CD8-positive, alpha-beta memory T cell (primary cell): ENCODE data around the gene ATP6V0E2. TPM values are rescaled to one million over a fixed set of nuclear protein-coding genes. Genes with fewer than 3 reads are reported as not detected.

Experiments
- CTCF ChIA-PET: fragments of 350-600 bp; sonication (Branson Sonifier 250); formaldehyde crosslinking; loops from one replicate; lab custom pipeline; 2021; ENCODE audit warnings: antibody characterized with exemption; lab: Charles Lee
- POLR2A ChIA-PET: fragments of 350-600 bp; sonication (Branson Sonifier 250); formaldehyde crosslinking; loops from one replicate; lab custom pipeline; 2021; ENCODE audit warnings: antibody characterized with exemption; lab: Charles Lee
- DNase-seq, 5 donors: peaks; one replicate each; pipeline versions ENCODE4 v3.0.0 to v3.0.0-alpha.2; 2020 to 2022; ENCODE audit warnings: mixed read lengths in 1 of 5
- H3K27ac ChIP-seq: one replicate; pipeline ENCODE4 v1.7.0; 2013; ENCODE audit warnings: low read depth, mild to moderate bottlenecking, low read length, moderate library complexity
- H3K27me3 ChIP-seq: 2 replicates; pipeline ENCODE4 v1.7.0; 2013; ENCODE audit warnings: low read length, mild to moderate bottlenecking; ENCODE audit not compliant: insufficient read depth, poor library complexity, severe bottlenecking
- H3K36me3 ChIP-seq: 2 replicates; pipeline ENCODE4 v1.7.0; 2013; ENCODE audit warnings: mild to moderate bottlenecking, low read length, moderate library complexity; ENCODE audit not compliant: insufficient read depth
- H3K4me1 ChIP-seq: 2 replicates; pipeline ENCODE4 v1.7.0; 2013; ENCODE audit warnings: mild to moderate bottlenecking, low read length, moderate library complexity; ENCODE audit not compliant: insufficient read depth
- H3K4me3 ChIP-seq: 2 replicates; pipeline ENCODE4 v1.7.0; 2013; ENCODE audit warnings: mild to moderate bottlenecking, low read length
- H3K9me3 ChIP-seq: 2 replicates; pipeline ENCODE4 v1.7.0; 2013; ENCODE audit warnings: mild to moderate bottlenecking, low read length
- H3K27ac Mint-ChIP-seq, 8 donors: one replicate each; pipeline ENCODE4 v1.8.0; 2020 to 2021; ENCODE audit warnings: mixed read lengths in 8 of 8, mild to moderate bottlenecking in 6 of 8, inconsistent platforms in 3 of 8, moderate library complexity in 3 of 8
- H3K27me3 Mint-ChIP-seq, 2 donors: one replicate each; pipeline ENCODE4 v1.8.0; 2020 to 2021; ENCODE audit warnings: mixed read lengths in 2 of 2, mild to moderate bottlenecking in 1 of 2, moderate library complexity in 1 of 2
- H3K36me3 Mint-ChIP-seq, 3 donors: one replicate each; pipeline ENCODE4 v1.8.0; 2020 to 2021; ENCODE audit warnings: mixed read lengths in 3 of 3, inconsistent platforms in 1 of 3, mild to moderate bottlenecking in 1 of 3
- H3K4me1 Mint-ChIP-seq, 3 donors: one replicate each; pipeline ENCODE4 v1.8.0; 2020 to 2021; ENCODE audit warnings: mixed read lengths in 3 of 3, inconsistent platforms in 1 of 3, mild to moderate bottlenecking in 1 of 3
- H3K4me3 Mint-ChIP-seq, 7 donors: one replicate each; pipeline ENCODE4 v1.8.0; 2020 to 2021; ENCODE audit warnings: mixed read lengths in 7 of 7, mild to moderate bottlenecking in 6 of 7, moderate library complexity in 4 of 7, inconsistent platforms in 2 of 7
- H3K9me3 Mint-ChIP-seq, 5 donors: one replicate each; pipeline ENCODE4 v1.8.0; 2020 to 2022; ENCODE audit warnings: mixed read lengths in 5 of 5, mild to moderate bottlenecking in 3 of 5, moderate library complexity in 2 of 5, inconsistent platforms in 1 of 5
- polyA plus RNA-seq: library from polyadenylated mRNA; unstranded; fragments of 300-500 nt; fragmentation: Illumina TruSeq; gene quantifications from one replicate; pipeline ENCODE4 v1.2.3, GENCODE V29; 2021
- total RNA-seq, 2 experiments: library from RNA; stranded (reverse); gene quantifications; one replicate each; pipeline ENCODE4 v1.2.3, GENCODE V29; 2021

Gene ATP6V0E2
- total and polyA plus RNA-seq, 3 experiments from 2014 or later, result 68.3 to 144 (median 76.2) TPM

GRCh38 chr7:149845257-149845980, 28.4 kb upstream of the ATP6V0E2 start:
- no peaks in the 10 kb centered on the region for H3K9me3 ChIP-seq
- Mint-ChIP-seq H3K27ac (peak overlapping the region in 2 of 8 donors; percentile 33 to 39), H3K27me3 (no peaks in the 10 kb centered on the region), H3K36me3 (peaks cover 0 to 55% (median 11%) of the 10 kb centered on the region in 3 donors), H3K4me1 (peaks cover 9 to 33% (median 28%) of the 10 kb centered on the region in 3 donors), H3K9me3 (no peaks in the 10 kb centered on the region), H3K4me3 (no peak overlapping the region)
- H3K27me3 ChIP-seq, result no peaks in the 10 kb centered on the region
- H3K36me3 ChIP-seq, result peaks cover 4% of the 10 kb centered on the region
- peak in 1 of 5 donors; percentile 19 for DNase-seq
- CTCF ChIA-PET, result no interaction called here
- no peak overlapping the region for H3K27ac ChIP-seq
- peaks cover 3% of the 10 kb centered on the region for H3K4me1 ChIP-seq
- H3K4me3 ChIP-seq, result no peak overlapping the region
- POLR2A ChIA-PET, result no interaction called here

GRCh38 chr7:149846021-149846420, 27.7 kb upstream of the ATP6V0E2 start:
- peak overlapping the region in 1 of 8 donors; percentile 61 for H3K27ac Mint-ChIP-seq
- CTCF ChIA-PET, result interaction anchor here (0.8 kb wide), 1 partner anchor 39 kb away, joined by 3 read pairs; no protein-coding TSS in a partner anchor
- no peaks in the 10 kb centered on the region for H3K9me3 ChIP-seq
- H3K36me3 Mint-ChIP-seq, result peaks cover 0 to 59% (median 11%) of the 10 kb centered on the region in 3 donors
- no peaks in the 10 kb centered on the region for H3K27me3 Mint-ChIP-seq
- no peaks in the 10 kb centered on the region for H3K9me3 Mint-ChIP-seq
- POLR2A ChIA-PET, result no interaction called here
- H3K4me1 ChIP-seq, result peaks cover 3% of the 10 kb centered on the region
- no peak overlapping the region for H3K27ac ChIP-seq
- DNase-seq, result no peak
- no peak overlapping the region for H3K4me3 ChIP-seq
- H3K4me3 Mint-ChIP-seq, result no peak overlapping the region
- H3K36me3 ChIP-seq, result peaks cover 4% of the 10 kb centered on the region
- peaks cover 7 to 27% (median 22%) of the 10 kb centered on the region in 3 donors for H3K4me1 Mint-ChIP-seq
- no peaks in the 10 kb centered on the region for H3K27me3 ChIP-seq

GRCh38 chr7:149846436-149847046, 27.2 kb upstream of the ATP6V0E2 start:
- POLR2A ChIA-PET, result no interaction called here

GRCh38 chr7:149849174-149849573, 24.6 kb upstream of the ATP6V0E2 start:
- H3K9me3 Mint-ChIP-seq, result no peaks in the 10 kb centered on the region
- POLR2A ChIA-PET, result no interaction called here
- peaks cover under 1 to 12% (median 6%) of the 10 kb centered on the region in 3 donors for H3K4me1 Mint-ChIP-seq
- DNase-seq, result peak in 1 of 5 donors; percentile 7
- no peak overlapping the region for H3K27ac Mint-ChIP-seq
- no peak overlapping the region for H3K4me3 ChIP-seq
- H3K27me3 ChIP-seq, result no peaks in the 10 kb centered on the region
- H3K4me1 ChIP-seq, result peaks cover 6% of the 10 kb centered on the region
- no peaks in the 10 kb centered on the region for H3K9me3 ChIP-seq
- H3K4me3 Mint-ChIP-seq, result no peak overlapping the region
- no peaks in the 10 kb centered on the region for H3K27me3 Mint-ChIP-seq
- no peak overlapping the region for H3K27ac ChIP-seq
- H3K36me3 ChIP-seq, result peaks cover 4% of the 10 kb centered on the region
- CTCF ChIA-PET, result interaction anchor here (1.6 to 2.4 kb wide), 2 partner anchors 10 to 34 kb away, joined by 3 to 10 read pairs; partner anchors contain the start of gene ZNF862
- H3K36me3 Mint-ChIP-seq, result peaks cover 3 to 74% (median 14%) of the 10 kb centered on the region in 3 donors

More at GRCh38 chr7:149846436-149847046, 27.2 kb upstream of the ATP6V0E2 start:
- CTCF ChIA-PET, result interaction anchor here (0.8 kb wide), 1 partner anchor 39 kb away, joined by 3 read pairs; no protein-coding TSS in a partner anchor
- peak in 1 of 5 donors; percentile 25 for DNase-seq
- no peaks in the 10 kb centered on the region for H3K27me3 ChIP-seq
- peaks cover 3% of the 10 kb centered on the region for H3K4me1 ChIP-seq
- H3K9me3 Mint-ChIP-seq, result no peaks in the 10 kb centered on the region
- H3K36me3 ChIP-seq, result peaks cover 4% of the 10 kb centered on the region
- no peak overlapping the region for H3K27ac ChIP-seq
- H3K4me3 ChIP-seq, result no peak overlapping the region
- H3K27ac Mint-ChIP-seq, result no peak overlapping the region
- H3K9me3 ChIP-seq, result no peaks in the 10 kb centered on the region
- no peaks in the 10 kb centered on the region for H3K27me3 Mint-ChIP-seq
- peaks cover 0 to 60% (median 11%) of the 10 kb centered on the region in 3 donors for H3K36me3 Mint-ChIP-seq
- peaks cover 4 to 21% (median 17%) of the 10 kb centered on the region in 3 donors for H3K4me1 Mint-ChIP-seq
- H3K4me3 Mint-ChIP-seq, result no peak overlapping the region

- Mint-ChIP-seq H3K9me3 (no peaks in the 10 kb centered on the region), H3K4me1 (peaks cover 7 to 19% (median 9%) of the 10 kb centered on the region in 3 donors), H3K27ac (no peak overlapping the region), H3K4me3 (no peak overlapping the region), H3K27me3 (no peaks in the 10 kb centered on the region), H3K36me3 (peaks cover 3 to 69% (median 13%) of the 10 kb centered on the region in 3 donors)
- CTCF ChIA-PET, result interaction anchor here (2.4 kb wide), 1 partner anchor 11 kb away, joined by 10 read pairs; the partner anchor contains the start of gene ZNF862
- no peak overlapping the region for H3K4me3 ChIP-seq
- H3K27me3 ChIP-seq, result no peaks in the 10 kb centered on the region
- H3K27ac ChIP-seq, result no peak overlapping the region
- peak in 1 of 5 donors; percentile 29 for DNase-seq
- POLR2A ChIA-PET, result no interaction called here
- H3K36me3 ChIP-seq, result peaks cover 4% of the 10 kb centered on the region
- H3K9me3 ChIP-seq, result no peaks in the 10 kb centered on the region
- H3K4me1 ChIP-seq, result peaks cover 16% of the 10 kb centered on the region
These were observed 23.7 kb upstream of the ATP6V0E2 start for GRCh38 chr7:149850007-149850594.

- no peak overlapping the region for H3K4me3 Mint-ChIP-seq
- peaks cover 22% of the 10 kb centered on the region for H3K4me1 ChIP-seq
- peak overlapping the region in 2 of 8 donors; percentile 12 to 47 for H3K27ac Mint-ChIP-seq
- H3K4me3 ChIP-seq, result no peak overlapping the region
- H3K9me3 Mint-ChIP-seq, result no peaks in the 10 kb centered on the region
- H3K36me3 ChIP-seq, result peaks cover 4% of the 10 kb centered on the region
- peaks cover 3 to 65% (median 10%) of the 10 kb centered on the region in 3 donors for H3K36me3 Mint-ChIP-seq
- CTCF ChIA-PET, result no interaction called here
- H3K4me1 Mint-ChIP-seq, result peaks cover 10 to 22% (median 14%) of the 10 kb centered on the region in 3 donors
- no peaks in the 10 kb centered on the region for H3K27me3 Mint-ChIP-seq
- no peak overlapping the region for H3K27ac ChIP-seq
- POLR2A ChIA-PET, result no interaction called here
- H3K9me3 ChIP-seq, result no peaks in the 10 kb centered on the region
- no peaks in the 10 kb centered on the region for H3K27me3 ChIP-seq
- DNase-seq, result no peak
These were observed 23.1 kb upstream of the ATP6V0E2 start for GRCh38 chr7:149850716-149851115.

DNA sequence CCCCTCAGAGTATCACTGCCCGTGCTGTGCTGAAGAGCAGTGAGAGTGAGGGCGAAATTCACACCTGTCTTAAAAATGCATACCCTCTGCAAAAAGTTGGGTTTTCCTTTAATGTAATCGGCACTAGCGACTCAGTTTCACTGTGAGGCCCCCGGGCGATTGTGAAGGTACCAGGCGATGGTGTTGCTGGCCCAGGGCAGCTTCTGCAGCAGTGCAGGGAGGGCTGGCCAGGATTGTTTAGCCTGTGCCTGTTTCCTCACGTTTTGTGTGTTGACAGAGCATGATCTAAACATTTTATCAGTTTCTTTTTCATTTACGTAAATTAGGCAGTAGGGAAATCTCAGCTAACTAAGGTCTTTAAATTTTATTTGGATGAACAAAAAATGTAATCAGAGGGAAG, 22.3 kb upstream of the ATP6V0E2 start:
- peaks cover 18 to 24% (median 21%) of the 10 kb centered on the region in 3 donors for H3K4me1 Mint-ChIP-seq
- peaks cover 3 to 63% (median 5%) of the 10 kb centered on the region in 3 donors for H3K36me3 Mint-ChIP-seq
- ChIA-PET CTCF (no interaction called here), POLR2A (no interaction called here)
- no peak overlapping the region for H3K27ac Mint-ChIP-seq
- no peak overlapping the region for H3K4me3 Mint-ChIP-seq
- Histone ChIP-seq H3K4me1 (peaks cover 29% of the 10 kb centered on the region), H3K9me3 (no peaks in the 10 kb centered on the region), H3K27ac (no peak overlapping the region), H3K27me3 (no peaks in the 10 kb centered on the region), H3K36me3 (no peaks in the 10 kb centered on the region), H3K4me3 (no peak overlapping the region)
- DNase-seq, result peak in 1 of 5 donors; percentile 15
- no peaks in the 10 kb centered on the region for H3K9me3 Mint-ChIP-seq
- no peaks in the 10 kb centered on the region for H3K27me3 Mint-ChIP-seq
